Upper lobe of left lung (tissue), 4 donors: Measurements from ENCODE around the gene CCDC200.

Source experiments
- CTCF ChIP-seq, 6 experiments: fragments of 450-650 bp in 4 of 6; fragments of 200-600 bp in 2 of 6; sonication (generic) in 2 of 6; IDR thresholded peaks; one replicate each; pipeline ENCODE4 v1.5.1; 2016 to 2019; ENCODE audit warnings: antibody characterized with exemption in 6 of 6
- EP300 ChIP-seq, 4 donors: sonication (generic); formaldehyde crosslinking; IDR thresholded peaks; one replicate each; pipeline ENCODE4 v1.5.1; 2017; ENCODE audit warnings: antibody characterized with exemption in 4 of 4, control low read depth in 2 of 4
- POLR2AphosphoS5 ChIP-seq, 2 donors: sonication (generic); formaldehyde crosslinking; IDR thresholded peaks; one replicate each; pipeline ENCODE4 v1.5.1; 2017; ENCODE audit warnings: antibody characterized with exemption in 2 of 2

- peak in 2 of 6 experiments; percentile 19 to 21 for TF ChIP-seq CTCF (IDR thresholded peaks at IDR 0.05)
- peak in 1 of 2 donors; percentile 35 for TF ChIP-seq POLR2AphosphoS5 (IDR thresholded peaks at IDR 0.05)
- no peak for TF ChIP-seq EP300 (IDR thresholded peaks at IDR 0.05)
Measured at GRCh38 chr17:43171586-43172487, 56.6 kb downstream of the CCDC200 start.
